ENCODE data around the gene TIGD7. TPM values are rescaled to one million over a fixed set of nuclear protein-coding genes. Genes with fewer than 3 reads are reported as not detected.

Gene TIGD7
- total and polyA plus RNA-seq, 2 of the 13 experiments (the other 11 are each of a cell fraction or from before 2014, with no cell fraction given) = not detected

GRCh38 chr16:3282103-3282729, 23.0 kb downstream of the TIGD7 start:
- FAIRE-seq = no peak
- BruUV-seq (replicated peaks) = no TSS peak
- peak overlapping the region; percentile 99 for H3K27ac ChIP-seq (ENCODE audit: extremely low read length, insufficient read depth, low read length)
- 32% methylated on average over 17 of the region's 29 CpGs for WGBS (ENCODE audit: low lambda C conversion rate)
- H3K79me2 ChIP-seq (ENCODE audit: insufficient read depth, low read length) = peaks cover 38% of the 10 kb centered on the region
- peak overlapping the region; percentile 79 to 100 (median 99) for H3K4me3 ChIP-seq (replicated peaks in 1 of 3; ENCODE audit: insufficient read depth in 1 of 3, low read depth in 2 of 3, low read length in 3 of 3)
- H3K9ac ChIP-seq (ENCODE audit: insufficient read depth, low read depth, low read length) = peak overlapping the region; percentile 96
- peak; percentile 73 for DNase-seq (ENCODE audit: low spot score)
- H3K4me1 ChIP-seq (ENCODE audit: insufficient read depth, low read length) = peaks cover 45% of the 10 kb centered on the region
- ATAC-seq = peak; percentile 77
- intact Hi-C loops (cut with micrococcal nuclease; ENCODE audit: unreplicated experiment) = loop anchor here (1.0 to 2.0 kb wide), 3 partner anchors 17 to 119 kb away; partner anchors contain the start of genes ZNF174 and ZSCAN32
- ChIA-PET POLR2A (interaction anchor here (0.9 to 3.0 kb wide), 21 partner anchors 9 to 372 kb away, joined by 3 to 64 read pairs (median 6); partner anchors contain the start of genes CLUAP1, DNASE1, NAA60 and ZNF174), CTCF (ENCODE audit: low intra/inter-chr PET ratio, low total read pairs) (no interaction called here)
- H3K27me3 ChIP-seq (ENCODE audit: control insufficient read depth in 1 of 2, insufficient read depth in 2 of 2, low read length in 2 of 2) = no peaks in the 10 kb centered on the region; a peak in 1 of 5 replicates
- in situ Hi-C loops (cut with HindIII; ENCODE audit: extremely low pct_ligation_motif_present, low pct_unique_long_range_greater_than_20kb) = no loop called here
- no peak overlapping the region for H2AFZ ChIP-seq (ENCODE audit: low read length)
- no peaks in the 10 kb centered on the region for H3K9me3 ChIP-seq (ENCODE audit: low read length)
- peaks cover 23% of the 10 kb centered on the region for H4K20me1 ChIP-seq (ENCODE audit: insufficient read depth, low read length)
- peaks cover 7 to 16% of the 10 kb centered on the region in 2 experiments for H3K36me3 ChIP-seq (replicated peaks in 1 of 2; ENCODE audit: control insufficient read depth in 1 of 2, insufficient read depth in 2 of 2, low read length in 2 of 2)
- H3K4me2 ChIP-seq (ENCODE audit: low read depth, low read length) = peak overlapping the region; percentile 84
- peak; percentile 67; the same call in 1 of the 2 replicates for TF ChIP-seq ZNF558 (CRISPR knock-in tag; IDR thresholded peaks at IDR 0.05; ENCODE audit: borderline replicate concordance)
- peak; percentile 72; the same call in 1 of the 2 replicates for TF ChIP-seq ZNF256 (CRISPR knock-in tag; conservative IDR thresholded peaks at IDR 0.05)
- TF ChIP-seq U2AF2 (IDR thresholded peaks at IDR 0.05; ENCODE audit: low read depth, low read length) = no peak
- TF ChIP-seq ZNF660 (CRISPR knock-in tag; IDR thresholded peaks at IDR 0.05; ENCODE audit: borderline replicate concordance, low read depth) = no peak
- no peak for TF ChIP-seq CREB1 (IDR thresholded peaks at IDR 0.05)
- TF ChIP-seq CREB1 (CRISPR knock-in tag; IDR thresholded peaks at IDR 0.05) = 0 out of 2 replicates have a peak, but pooled peaks have one; percentile 33
- 0 out of 2 replicates have a peak, but pooled peaks have one; percentile 56 for TF ChIP-seq RARG (CRISPR knock-in tag; IDR thresholded peaks at IDR 0.05; ENCODE audit: low read depth)
- TF ChIP-seq ARNTL (CRISPR knock-in tag; IDR thresholded peaks at IDR 0.05) = no peak; the same call in 1 of the 2 replicates
- TF ChIP-seq NCOA5 (CRISPR knock-in tag; IDR thresholded peaks at IDR 0.05) = 0 out of 2 replicates have a peak, but pooled peaks have one; percentile 29
- 0 out of 2 replicates have a peak, but pooled peaks have one; percentile 20 for TF ChIP-seq ONECUT2 (CRISPR knock-in tag; IDR thresholded peaks at IDR 0.05)
- peak; percentile 47; the same call in 1 of the 2 replicates for TF ChIP-seq MTA1 (CRISPR knock-in tag; IDR thresholded peaks at IDR 0.05; ENCODE audit: borderline replicate concordance)
- TF ChIP-seq MBD4 (IDR thresholded peaks at IDR 0.05; ENCODE audit: borderline replicate concordance, low read length) = no peak
- TF ChIP-seq, protein P1, sequence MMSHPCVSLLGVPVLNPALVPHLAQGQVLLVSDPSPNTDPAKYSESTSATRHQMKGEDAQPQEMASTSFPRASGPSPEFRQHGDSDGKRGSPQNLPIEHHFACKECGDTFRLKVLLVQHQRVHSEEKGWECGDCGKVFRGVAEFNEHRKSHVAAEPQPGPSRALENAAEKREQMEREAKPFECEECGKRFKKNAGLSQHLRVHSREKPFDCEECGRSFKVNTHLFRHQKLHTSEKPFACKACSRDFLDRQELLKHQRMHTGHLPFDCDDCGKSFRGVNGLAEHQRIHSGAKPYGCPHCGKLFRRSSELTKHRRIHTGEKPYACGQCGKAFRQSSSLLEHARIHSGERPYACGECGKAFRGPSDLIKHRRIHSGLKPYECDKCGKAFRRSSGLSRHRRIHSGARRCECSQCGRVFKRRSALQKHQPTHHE (CRISPR knock-in tag; IDR thresholded peaks at IDR 0.05; ENCODE audit: borderline replicate concordance) = 0 out of 2 replicates have a peak, but pooled peaks have one; percentile 32
- TF ChIP-seq MAFF (IDR thresholded peaks at IDR 0.05; ENCODE audit: low read depth, low read length) = 0 out of 2 replicates have a peak, but pooled peaks have one; percentile 13
- TF ChIP-seq ZBTB21 (CRISPR knock-in tag; IDR thresholded peaks at IDR 0.05) = peak; percentile 50; the same call in 1 of the 2 replicates
- peak; percentile 22; the same call in 1 of the 2 replicates for TF ChIP-seq ZNF230 (CRISPR knock-in tag; IDR thresholded peaks at IDR 0.05)
- TF ChIP-seq DMAP1 (CRISPR knock-in tag; IDR thresholded peaks at IDR 0.05) = no peak
- TF ChIP-seq HOXA5 (CRISPR knock-in tag; IDR thresholded peaks at IDR 0.05) = 0 out of 2 replicates have a peak, but pooled peaks have one; percentile 26
- 0 out of 2 replicates have a peak, but pooled peaks have one; percentile 41 for TF ChIP-seq JUN (CRISPR knock-in tag; IDR thresholded peaks at IDR 0.05)
- TF ChIP-seq SAP130 (CRISPR knock-in tag; IDR thresholded peaks at IDR 0.05; ENCODE audit: low read depth) = peak; percentile 48; the same call in 1 of the 2 replicates
- 0 out of 2 replicates have a peak, but pooled peaks have one; percentile 15 for TF ChIP-seq HINFP (CRISPR knock-in tag; IDR thresholded peaks at IDR 0.05; ENCODE audit: low read depth)
- TF ChIP-seq IRF9 (CRISPR knock-in tag; IDR thresholded peaks at IDR 0.05; ENCODE audit: borderline replicate concordance) = 0 out of 2 replicates have a peak, but pooled peaks have one; percentile 5

Measured in HepG2 (cell line).